ENCODE results near the gene CHRM4. TPM values are rescaled to one million over a fixed set of nuclear protein-coding genes. Genes with fewer than 3 reads are reported as not detected.
"Not testable (repeated sequence)": the region's sequence is repeated elsewhere in the genome, so short reads cannot be mapped to it uniquely, and the experiment has no call there.

The CHRM4 gene
- total RNA-seq, 1 donor from 2014 or later = 1.2 TPM

DNA sequence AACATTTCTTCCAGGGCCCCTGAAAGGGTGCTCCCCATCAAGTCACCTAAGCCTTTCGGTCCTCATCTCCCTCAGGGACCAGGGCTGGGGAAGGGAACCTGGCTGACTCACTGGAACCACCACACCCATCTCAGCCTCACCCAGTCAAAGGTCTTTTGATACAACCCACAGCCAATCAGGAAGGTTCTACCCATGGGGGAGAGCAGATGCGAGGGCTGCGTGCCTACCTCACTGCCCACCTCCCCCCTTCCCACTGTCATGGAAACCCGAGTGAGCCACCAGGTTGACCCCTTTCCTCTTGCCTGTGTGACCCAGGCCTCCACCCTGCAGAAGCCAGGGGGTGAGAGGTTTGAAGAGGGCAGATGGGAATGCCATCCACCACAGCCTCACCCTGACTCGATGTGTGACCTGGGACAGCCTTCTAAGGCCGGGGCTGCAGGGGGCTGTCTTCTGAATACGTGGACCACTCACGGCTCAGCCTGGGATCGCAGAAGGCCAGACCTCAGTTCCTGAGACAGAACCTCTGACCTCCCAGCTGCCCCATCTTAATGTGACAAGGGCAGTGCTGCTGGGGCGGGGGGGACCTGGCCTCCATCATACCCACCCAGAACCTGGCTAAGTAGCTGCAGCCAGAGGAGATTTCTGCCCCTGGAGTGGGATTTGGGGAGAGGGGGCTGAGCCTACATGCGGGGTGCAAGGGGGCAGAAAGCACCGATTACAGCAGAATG lies 7.4 kb downstream of the CHRM4 start:
- no peak for DNase-seq (ENCODE audit: low spot score)
- H3K27ac Mint-ChIP-seq = no peak overlapping the region
- intact Hi-C loops (cut with micrococcal nuclease) = loop anchor here (5.0 kb wide), 1 partner anchor 147 kb away; no protein-coding TSS in a partner anchor
- H3K27me3 Mint-ChIP-seq (ENCODE audit: insufficient read depth) = peaks cover 25% of the 10 kb centered on the region
- no peaks in the 10 kb centered on the region for H3K9me3 Mint-ChIP-seq
- H3K36me3 Mint-ChIP-seq (ENCODE audit: low read depth) = peaks cover 2% of the 10 kb centered on the region
- H3K4me1 Mint-ChIP-seq (ENCODE audit: low read depth) = peaks cover 15% of the 10 kb centered on the region
- H3K4me3 Mint-ChIP-seq = no peak overlapping the region

DNA sequence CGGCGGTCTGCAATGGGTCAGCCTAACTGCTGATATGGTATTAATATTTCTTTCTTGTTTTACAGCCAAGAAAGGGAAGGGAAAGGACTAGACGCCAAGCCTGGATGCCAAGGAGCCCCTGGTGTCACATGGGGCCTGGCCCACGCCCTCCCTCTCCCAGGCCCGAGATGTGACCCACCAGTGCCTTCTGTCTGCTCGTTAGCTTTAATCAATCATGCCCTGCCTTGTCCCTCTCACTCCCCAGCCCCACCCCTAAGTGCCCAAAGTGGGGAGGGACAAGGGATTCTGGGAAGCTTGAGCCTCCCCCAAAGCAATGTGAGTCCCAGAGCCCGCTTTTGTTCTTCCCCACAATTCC lies 8.2 kb downstream of the CHRM4 start:
- peaks cover 3% of the 10 kb centered on the region for H3K36me3 Mint-ChIP-seq (ENCODE audit: low read depth)
- intact Hi-C loops (cut with micrococcal nuclease) = loop anchor here (5.0 kb wide), 1 partner anchor 146 kb away; no protein-coding TSS in a partner anchor

GRCh38 chr11:46382646-46383403 lies 8.8 kb downstream of the CHRM4 start:
- intact Hi-C loops (cut with micrococcal nuclease) = loop anchor here (5.0 kb wide), 1 partner anchor 146 kb away; no protein-coding TSS in a partner anchor
- H3K4me1 Mint-ChIP-seq (ENCODE audit: low read depth) = peaks cover 6% of the 10 kb centered on the region
- H3K27me3 Mint-ChIP-seq (ENCODE audit: insufficient read depth) = peaks cover 17% of the 10 kb centered on the region
- no peak overlapping the region for H3K4me3 Mint-ChIP-seq
- DNase-seq (ENCODE audit: low spot score) = no peak
- H3K27ac Mint-ChIP-seq = no peak overlapping the region
- no peaks in the 10 kb centered on the region for H3K9me3 Mint-ChIP-seq
- H3K36me3 Mint-ChIP-seq (ENCODE audit: low read depth) = peaks cover 9% of the 10 kb centered on the region

More for the DNA sequence above, 8.2 kb downstream of the CHRM4 start:
- Mint-ChIP-seq H3K4me3 (no peak overlapping the region), H3K4me1 (ENCODE audit: low read depth) (peaks cover 12% of the 10 kb centered on the region), H3K9me3 (no peaks in the 10 kb centered on the region), H3K27me3 (ENCODE audit: insufficient read depth) (peaks cover 23% of the 10 kb centered on the region), H3K27ac (no peak overlapping the region)
- no peak for DNase-seq (ENCODE audit: low spot score)

DNA sequence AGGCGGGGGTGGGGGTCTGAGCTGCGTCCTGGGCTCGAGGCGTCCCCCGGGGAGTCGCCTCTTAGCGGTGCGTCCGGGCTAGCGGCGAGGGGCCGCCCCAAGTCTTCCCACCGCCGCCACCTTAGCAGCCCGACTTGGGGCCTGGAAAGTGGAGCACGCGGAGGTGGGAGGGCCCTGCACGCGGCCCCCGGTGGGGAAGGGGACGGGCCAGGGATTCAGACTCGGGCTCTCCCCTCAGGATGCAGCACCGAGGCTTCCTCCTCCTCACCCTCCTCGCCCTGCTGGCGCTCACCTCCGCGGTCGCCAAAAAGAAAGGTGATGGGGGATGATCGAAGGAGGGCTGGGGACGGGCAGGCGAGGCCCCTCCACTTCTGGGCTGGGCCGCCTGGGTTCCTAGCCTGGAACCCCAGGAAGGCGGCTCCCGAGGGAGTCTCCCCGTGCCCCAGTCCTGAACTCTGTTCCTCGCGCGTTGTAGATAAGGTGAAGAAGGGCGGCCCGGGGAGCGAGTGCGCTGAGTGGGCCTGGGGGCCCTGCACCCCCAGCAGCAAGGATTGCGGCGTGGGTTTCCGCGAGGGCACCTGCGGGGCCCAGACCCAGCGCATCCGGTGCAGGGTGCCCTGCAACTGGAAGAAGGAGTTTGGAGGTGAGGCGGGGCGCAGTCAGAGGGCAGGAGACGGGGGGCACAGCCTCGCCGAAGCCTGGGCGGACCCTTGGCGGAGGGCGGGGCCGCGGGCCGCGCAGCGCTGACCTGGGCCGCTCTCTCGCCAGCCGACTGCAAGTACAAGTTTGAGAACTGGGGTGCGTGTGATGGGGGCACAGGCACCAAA lies 9.5 kb downstream of the CHRM4 start:
- peaks cover 16% of the 10 kb centered on the region for H3K36me3 Mint-ChIP-seq (ENCODE audit: low read depth)
- H3K4me3 Mint-ChIP-seq = peak overlapping the region; percentile 72
- H3K27ac Mint-ChIP-seq = no peak overlapping the region
- H3K9me3 Mint-ChIP-seq = no peaks in the 10 kb centered on the region
- intact Hi-C loops (cut with micrococcal nuclease) = loop anchor here (2.0 to 5.0 kb wide), 2 partner anchors 15 to 145 kb away; no protein-coding TSS in a partner anchor
- H3K4me1 Mint-ChIP-seq (ENCODE audit: low read depth) = no peaks in the 10 kb centered on the region
- H3K27me3 Mint-ChIP-seq (ENCODE audit: insufficient read depth) = peaks cover 14% of the 10 kb centered on the region
- no peak for DNase-seq (ENCODE audit: low spot score)

DNA sequence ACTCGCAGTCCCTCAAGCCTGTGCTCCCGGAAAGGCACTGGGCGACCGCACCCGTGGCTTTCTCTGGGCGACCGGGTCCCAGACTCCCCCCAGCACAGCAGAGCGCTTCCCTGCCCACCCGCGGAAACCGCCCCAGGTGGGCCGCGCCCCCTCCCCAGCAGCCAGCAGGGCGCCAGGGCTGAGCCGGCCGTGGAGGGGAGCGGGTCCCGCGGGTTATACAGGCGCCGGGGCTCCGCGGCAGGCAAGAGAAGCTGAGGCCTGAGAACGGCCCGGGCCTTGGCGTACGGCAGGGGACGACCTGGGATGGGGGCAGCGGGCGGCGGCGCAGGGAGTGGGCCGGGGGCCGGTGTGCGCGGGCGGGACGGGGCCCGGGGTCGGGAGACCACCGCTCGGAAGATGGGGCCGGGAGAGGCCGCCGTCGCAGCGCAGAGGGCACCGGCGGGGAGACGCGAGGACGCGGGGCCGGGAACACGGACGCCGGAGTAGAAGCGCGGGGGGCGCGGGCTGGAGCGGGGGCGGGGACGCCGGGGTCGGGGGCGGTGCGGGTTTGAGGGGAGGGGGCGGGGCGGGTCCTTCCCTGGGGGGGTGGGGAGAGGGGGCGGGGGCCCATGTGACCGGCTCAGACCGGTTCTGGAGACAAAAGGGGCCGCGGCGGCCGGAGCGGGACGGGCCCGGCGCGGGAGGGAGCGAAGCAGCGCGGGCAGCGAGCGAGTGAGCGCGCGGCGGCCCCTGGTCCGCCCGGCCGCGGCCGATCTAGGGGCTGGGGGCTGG lies 10.3 kb downstream of the CHRM4 start, which contains the start of gene MDK:
TSS of gene MDK (plus strand) at position 622 of the 771 bp plus-strand sequence. CDS start 389 bp downstream, outside the sequence.
- H3K9me3 Mint-ChIP-seq = no peaks in the 10 kb centered on the region
- H3K27ac Mint-ChIP-seq = no peak within 1 kb of the TSS
- peaks cover 7% of the 10 kb centered on the region for H3K27me3 Mint-ChIP-seq (ENCODE audit: insufficient read depth)
- H3K36me3 Mint-ChIP-seq (ENCODE audit: low read depth) = peaks cover 24% of the 10 kb centered on the region
- peak within 1 kb of the TSS; percentile 78 for H3K4me3 Mint-ChIP-seq
- H3K4me1 Mint-ChIP-seq (ENCODE audit: low read depth) = no peaks in the 10 kb centered on the region
- DNase-seq (ENCODE audit: low spot score) = no peak
- intact Hi-C loops (cut with micrococcal nuclease) = loop anchor here (2.0 to 5.0 kb wide), 2 partner anchors 14 to 144 kb away; no protein-coding TSS in a partner anchor

DNA sequence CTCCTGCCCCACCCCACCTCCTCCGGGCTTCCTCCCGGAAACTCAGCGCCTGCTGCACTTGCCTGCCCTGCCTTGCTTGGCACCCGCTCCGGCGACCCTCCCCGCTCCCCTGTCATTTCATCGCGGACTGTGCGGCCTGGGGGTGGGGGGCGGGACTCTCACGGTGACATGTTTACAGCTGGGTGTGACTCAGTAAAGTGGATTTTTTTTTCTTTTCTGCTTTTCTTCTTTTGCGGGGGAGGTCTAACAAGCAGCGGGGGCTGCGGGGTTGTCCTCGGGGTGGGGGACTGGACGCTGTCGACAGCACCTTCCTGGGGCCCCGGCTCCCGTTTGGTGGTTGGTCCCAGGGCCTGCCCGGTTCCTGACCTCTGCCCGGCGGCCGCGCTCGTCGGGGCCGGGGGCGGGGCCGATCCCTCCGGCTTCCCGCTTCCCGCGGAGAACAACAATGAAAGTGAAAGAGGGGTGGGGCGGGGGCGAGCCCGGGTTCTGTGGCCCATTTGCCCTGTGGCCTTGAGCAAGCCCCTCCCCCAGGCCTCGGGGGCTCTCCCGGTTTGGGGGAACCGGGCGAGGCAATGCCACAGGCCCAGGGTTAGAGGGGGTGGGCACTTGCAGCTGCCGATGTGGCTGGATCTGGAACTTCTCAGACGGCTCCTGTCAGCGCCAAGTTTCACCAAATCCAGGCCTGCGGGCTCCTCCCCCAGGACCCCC lies 11.1 kb downstream of the CHRM4 start:
- peaks cover 25% of the 10 kb centered on the region for H3K36me3 Mint-ChIP-seq (ENCODE audit: low read depth)
- peak; percentile 54 for DNase-seq (ENCODE audit: low spot score)
- H3K27me3 Mint-ChIP-seq (ENCODE audit: insufficient read depth) = peaks cover 2% of the 10 kb centered on the region
- no peaks in the 10 kb centered on the region for H3K4me1 Mint-ChIP-seq (ENCODE audit: low read depth)
- no peaks in the 10 kb centered on the region for H3K9me3 Mint-ChIP-seq
- H3K27ac Mint-ChIP-seq = peak overlapping the region; percentile 75
- peak overlapping the region; percentile 78 for H3K4me3 Mint-ChIP-seq
- intact Hi-C loops (cut with micrococcal nuclease) = loop anchor here (1.0 to 5.0 kb wide), 4 partner anchors 9 to 143 kb away; no protein-coding TSS in a partner anchor

DNA sequence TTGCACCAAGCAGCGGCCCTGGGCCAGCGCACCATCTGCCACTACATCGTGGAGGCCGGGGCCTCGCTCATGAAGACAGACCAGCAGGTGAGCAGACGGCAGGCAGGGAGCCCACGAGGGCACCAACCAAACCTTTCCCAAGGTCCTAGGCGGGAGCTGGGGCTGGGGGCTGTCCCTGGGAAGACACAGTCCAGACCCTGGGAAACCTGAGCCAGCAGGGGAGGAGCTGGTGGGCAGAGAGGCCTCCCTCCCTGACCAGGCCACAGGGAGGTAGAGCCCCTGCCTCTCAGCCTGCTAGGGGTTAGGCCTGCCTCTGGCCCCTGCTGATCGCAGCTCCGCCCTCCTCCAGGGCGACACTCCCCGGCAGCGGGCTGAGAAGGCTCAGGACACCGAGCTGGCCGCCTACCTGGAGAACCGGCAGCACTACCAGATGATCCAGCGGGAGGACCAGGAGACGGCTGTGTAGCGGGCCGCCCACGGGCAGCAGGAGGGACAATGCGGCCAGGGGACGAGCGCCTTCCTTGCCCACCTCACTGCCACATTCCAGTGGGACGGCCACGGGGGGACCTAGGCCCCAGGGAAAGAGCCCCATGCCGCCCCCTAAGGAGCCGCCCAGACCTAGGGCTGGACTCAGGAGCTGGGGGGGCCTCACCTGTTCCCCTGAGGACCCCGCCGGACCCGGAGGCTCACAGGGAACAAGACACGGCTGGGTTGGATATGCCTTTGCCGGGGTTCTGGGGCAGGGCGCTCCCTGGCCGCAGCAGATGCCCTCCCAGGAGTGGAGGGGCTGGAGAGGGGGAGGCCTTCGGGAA lies 11.9 kb downstream of the CHRM4 start:
- not testable (repeated sequence) for H3K27me3 Mint-ChIP-seq (ENCODE audit: insufficient read depth); H3K9me3 Mint-ChIP-seq; DNase-seq (ENCODE audit: low spot score); H3K4me1 Mint-ChIP-seq (ENCODE audit: low read depth)
- Mint-ChIP-seq H3K36me3 (ENCODE audit: low read depth) (peaks cover 29% of the 10 kb centered on the region), H3K4me3 (peak overlapping the region; percentile 30), H3K27ac (peak overlapping the region; percentile 29)
- intact Hi-C loops (cut with micrococcal nuclease) = loop anchor here (1.0 to 5.0 kb wide), 4 partner anchors 10 to 142 kb away; no protein-coding TSS in a partner anchor

- DNase-seq (ENCODE audit: low spot score) = no peak
- Mint-ChIP-seq H3K27ac (peak overlapping the region; percentile 65), H3K36me3 (ENCODE audit: low read depth) (peaks cover 29% of the 10 kb centered on the region), H3K4me3 (no peak overlapping the region), H3K27me3 (ENCODE audit: insufficient read depth) (peaks cover 2% of the 10 kb centered on the region), H3K4me1 (ENCODE audit: low read depth) (no peaks in the 10 kb centered on the region), H3K9me3 (no peaks in the 10 kb centered on the region)
- intact Hi-C loops (cut with micrococcal nuclease) = no loop called here
Measured at GRCh38 chr11:46378811-46379481, 12.6 kb downstream of the CHRM4 start.

- no peaks in the 10 kb centered on the region for H3K4me1 Mint-ChIP-seq (ENCODE audit: low read depth)
- H3K4me3 Mint-ChIP-seq = no peak overlapping the region
- no peaks in the 10 kb centered on the region for H3K9me3 Mint-ChIP-seq
- H3K27me3 Mint-ChIP-seq (ENCODE audit: insufficient read depth) = peaks cover 2% of the 10 kb centered on the region
- peaks cover 29% of the 10 kb centered on the region for H3K36me3 Mint-ChIP-seq (ENCODE audit: low read depth)
- intact Hi-C loops (cut with micrococcal nuclease) = no loop called here
- DNase-seq (ENCODE audit: low spot score) = no peak
- H3K27ac Mint-ChIP-seq = no peak overlapping the region
Measured at GRCh38 chr11:46378296-46378695, 13.3 kb downstream of the CHRM4 start.

- Mint-ChIP-seq H3K27ac (no peak overlapping the region), H3K4me1 (ENCODE audit: low read depth) (no peaks in the 10 kb centered on the region), H3K27me3 (ENCODE audit: insufficient read depth) (peaks cover 2% of the 10 kb centered on the region), H3K9me3 (no peaks in the 10 kb centered on the region), H3K4me3 (no peak overlapping the region), H3K36me3 (ENCODE audit: low read depth) (peaks cover 29% of the 10 kb centered on the region)
- intact Hi-C loops (cut with micrococcal nuclease) = no loop called here
- no peak for DNase-seq (ENCODE audit: low spot score)
Measured at GRCh38 chr11:46377831-46378230, 13.7 kb downstream of the CHRM4 start.

Measured in activated T-helper 1 cell treated with anti-CD3 and anti-CD28 coated beads, Interleukin-12 subunit alpha, Interleukin-12 subunit beta, Interleukin-2, Interleukin-4 antibody, amounts not matched to agents 30 ng/mL and 10 ng/mL and 1 ng/mL, durations not matched to agents 14 hours and 24 hours and 36 hours (primary cell).